Spleen (tissue), 7 donors: ENCODE measurements around the gene SIM2.

Experiments
- POLR2A ChIP-seq, 3 donors: fragments of 450-650 bp; IDR thresholded peaks; one replicate each; pipeline ENCODE4 v1.5.1; 2017; ENCODE audit warnings: antibody characterized with exemption in 3 of 3, mild to moderate bottlenecking in 1 of 3
- POLR2AphosphoS5 ChIP-seq, 3 donors: sonication (generic); formaldehyde crosslinking; IDR thresholded peaks; one replicate each; pipeline ENCODE4 v1.5.1; 2017; ENCODE audit warnings: antibody characterized with exemption in 3 of 3
- TF ChIP-seq, protein P1 (sequence below), 11 experiments: fragments of 200-600 bp in 7 of 11; fragments of 450-650 bp in 4 of 11; sonication (generic) in 4 of 11; IDR thresholded peaks in 8 of 11; conservative IDR thresholded peaks in 3 of 11; 1 replicate in 7 of 11; 2 replicates in 4 of 11; pipeline versions ENCODE4 v1.4.0 to v1.8.0; 2016 to 2021; ENCODE audit warnings: antibody characterized with exemption in 11 of 11, inconsistent platforms in 4 of 11, mild to moderate bottlenecking in 1 of 11
- donor health status: DM: no; HTN: no; CAD: no; lungs with moderate emphysema.
- donor health status: DM: no; HTN: no; CAD: no.
- donor health status: DM: no; HTN: no; CAD: no.

GRCh38 chr21:36738489-36739126, 39.7 kb downstream of the SIM2 start:
- TF ChIP-seq, protein P1, sequence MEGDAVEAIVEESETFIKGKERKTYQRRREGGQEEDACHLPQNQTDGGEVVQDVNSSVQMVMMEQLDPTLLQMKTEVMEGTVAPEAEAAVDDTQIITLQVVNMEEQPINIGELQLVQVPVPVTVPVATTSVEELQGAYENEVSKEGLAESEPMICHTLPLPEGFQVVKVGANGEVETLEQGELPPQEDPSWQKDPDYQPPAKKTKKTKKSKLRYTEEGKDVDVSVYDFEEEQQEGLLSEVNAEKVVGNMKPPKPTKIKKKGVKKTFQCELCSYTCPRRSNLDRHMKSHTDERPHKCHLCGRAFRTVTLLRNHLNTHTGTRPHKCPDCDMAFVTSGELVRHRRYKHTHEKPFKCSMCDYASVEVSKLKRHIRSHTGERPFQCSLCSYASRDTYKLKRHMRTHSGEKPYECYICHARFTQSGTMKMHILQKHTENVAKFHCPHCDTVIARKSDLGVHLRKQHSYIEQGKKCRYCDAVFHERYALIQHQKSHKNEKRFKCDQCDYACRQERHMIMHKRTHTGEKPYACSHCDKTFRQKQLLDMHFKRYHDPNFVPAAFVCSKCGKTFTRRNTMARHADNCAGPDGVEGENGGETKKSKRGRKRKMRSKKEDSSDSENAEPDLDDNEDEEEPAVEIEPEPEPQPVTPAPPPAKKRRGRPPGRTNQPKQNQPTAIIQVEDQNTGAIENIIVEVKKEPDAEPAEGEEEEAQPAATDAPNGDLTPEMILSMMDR (IDR thresholded peaks at IDR 0.05 in 8 of 11, conservative IDR thresholded peaks at IDR 0.05 in 3 of 11) = no peak
- TF ChIP-seq POLR2A (IDR thresholded peaks at IDR 0.05) = no peak
- TF ChIP-seq POLR2AphosphoS5 (IDR thresholded peaks at IDR 0.05) = no peak
